IMR-90 (cell line): ENCODE data around the gene GIMAP5. TPM values are rescaled to one million over a fixed set of nuclear protein-coding genes. Genes with fewer than 3 reads are reported as not detected.

Experiments used
- ATAC-seq: fragments of 200-7000 bp; cut with Tn5 transposase; 2 replicates; pipeline ENCODE4 v1.9.1; 2020; ENCODE audit warnings: low read depth, mild to moderate bottlenecking, moderate library complexity
- BruUV-seq: library from RNA; stranded (reverse); fragments of 400-500 nt; replicated peaks from 2 replicates; lab custom pipeline; 2021; lab: Mats Ljungman, UMichigan
- CTCF ChIA-PET: fragments of 300-600 bp; formaldehyde crosslinking; extraction: SDS; loops from one replicate; lab custom pipeline; 2021; ENCODE audit warnings: antibody characterized with exemption; lab: Yijun Ruan, JAX
- POLR2A ChIA-PET: fragments of 300-600 bp; sonication (Branson Sonifier 250); formaldehyde crosslinking; loops from one replicate; lab custom pipeline; 2022; ENCODE audit warnings: antibody characterized with exemption; ENCODE audit not compliant: unreplicated experiment; lab: Charles Lee
- DNase-seq: peaks from one replicate; pipeline ENCODE4 v3.0.0; 2013
- H2AFZ ChIP-seq: replicated peaks from 2 replicates; pipeline ENCODE3; 2013; ENCODE audit warnings: low read length, mild to moderate bottlenecking; ENCODE audit not compliant: poor library complexity
- H2AK5ac ChIP-seq: 2 replicates; pipeline ENCODE4 v1.6.1; 2013; ENCODE audit warnings: low read depth, low read length, inconsistent platforms
- H2AK9ac ChIP-seq: replicated peaks from 2 replicates; pipeline ENCODE3; 2013; ENCODE audit warnings: mild to moderate bottlenecking, low read depth, low read length, moderate library complexity; ENCODE audit not compliant: poor library complexity
- H2BK120ac ChIP-seq: 2 replicates; pipeline ENCODE4 v1.6.1; 2013; ENCODE audit warnings: low read depth, low read length, inconsistent platforms
- H2BK15ac ChIP-seq: 3 replicates; pipeline ENCODE4 v1.6.1; 2013; ENCODE audit warnings: low read depth, low read length, inconsistent platforms
- H2BK20ac ChIP-seq: 2 replicates; pipeline ENCODE4 v1.6.1; 2013; ENCODE audit warnings: low read depth, mild to moderate bottlenecking, inconsistent platforms, low read length, moderate library complexity
- H2BK5ac ChIP-seq: 2 replicates; pipeline ENCODE4 v1.6.1; 2013; ENCODE audit warnings: mild to moderate bottlenecking, low read depth, low read length, inconsistent platforms; ENCODE audit not compliant: poor library complexity, severe bottlenecking
- H3K14ac ChIP-seq: replicated peaks from 2 replicates; pipeline ENCODE4 v1.6.1; 2013; ENCODE audit warnings: low read depth, low read length, inconsistent platforms
- H3K18ac ChIP-seq: 2 replicates; pipeline ENCODE4 v1.6.1; 2013; ENCODE audit warnings: low read depth, low read length, control low read depth
- H3K23ac ChIP-seq: 2 replicates; pipeline ENCODE4 v1.6.1; 2013; ENCODE audit warnings: low read depth, low read length, inconsistent platforms
- H3K27ac ChIP-seq: 2 replicates; pipeline ENCODE4 v1.5.1; 2013; ENCODE audit warnings: mild to moderate bottlenecking, control low read depth, low read length; ENCODE audit not compliant: insufficient read depth
- H3K27me3 ChIP-seq: 2 replicates; pipeline ENCODE4 v1.6.1; 2013; ENCODE audit warnings: low read length; ENCODE audit not compliant: control insufficient read depth, insufficient read depth
- H3K36me3 ChIP-seq: 2 replicates; pipeline ENCODE4 v1.6.1; 2013; ENCODE audit warnings: low read length, mixed read lengths; ENCODE audit not compliant: control insufficient read depth, insufficient read depth
- H3K4ac ChIP-seq: 2 replicates; pipeline ENCODE4 v1.6.1; 2013; ENCODE audit warnings: low read depth, low read length, inconsistent platforms
- H3K4me1 ChIP-seq: 2 replicates; pipeline ENCODE4 v1.6.1; 2013; ENCODE audit warnings: low read length, mixed read lengths; ENCODE audit not compliant: control insufficient read depth, insufficient read depth
- H3K4me2 ChIP-seq: 2 replicates; pipeline ENCODE4 v1.6.1; 2013; ENCODE audit warnings: low read depth, mild to moderate bottlenecking, control low read depth, low read length, moderate library complexity
- H3K4me3 ChIP-seq: 2 replicates; pipeline ENCODE4 v1.5.1; 2013; ENCODE audit warnings: low read depth, mild to moderate bottlenecking, control low read depth, low read length, moderate library complexity; ENCODE audit not compliant: insufficient read depth
- H3K56ac ChIP-seq: 2 replicates; pipeline ENCODE4 v1.6.1; 2013; ENCODE audit warnings: low read length, inconsistent platforms; ENCODE audit not compliant: insufficient read depth; ENCODE audit errors: extremely low read depth
- H3K79me1 ChIP-seq, 2 experiments: 2 replicates each; pipeline ENCODE4 v1.6.1; 2013; ENCODE audit warnings: low read length in 2 of 2, inconsistent platforms in 1 of 2, low read depth in 1 of 2
- H3K9ac ChIP-seq: 2 replicates; pipeline ENCODE4 v1.6.1; 2013; ENCODE audit warnings: low read depth, low read length, control low read depth
- H3K9me1 ChIP-seq: 2 replicates; pipeline ENCODE4 v1.6.1; 2013; ENCODE audit warnings: low read length, inconsistent platforms; ENCODE audit not compliant: insufficient read depth
- H3K9me3 ChIP-seq: 2 replicates; pipeline ENCODE4 v1.6.1; 2013; ENCODE audit warnings: low read length; ENCODE audit not compliant: control insufficient read depth, insufficient read depth
- H4K20me1 ChIP-seq: 2 replicates; pipeline ENCODE4 v1.6.1; 2013; ENCODE audit warnings: low read length, inconsistent platforms; ENCODE audit not compliant: insufficient read depth
- H4K5ac ChIP-seq: 2 replicates; pipeline ENCODE4 v1.6.1; 2013; ENCODE audit warnings: mild to moderate bottlenecking, low read depth, low read length, control low read depth
- H4K8ac ChIP-seq, 2 experiments: 2 replicates each; pipeline ENCODE4 v1.6.1; 2013; ENCODE audit warnings: low read depth in 2 of 2, low read length in 2 of 2, control low read depth in 1 of 2, inconsistent platforms in 1 of 2
- H4K91ac ChIP-seq: 2 replicates; pipeline ENCODE4 v1.6.1; 2013; ENCODE audit warnings: low read depth, low read length, inconsistent platforms; ENCODE audit not compliant: insufficient read depth
- CEBPB ChIP-seq: IDR thresholded peaks from 2 replicates; pipeline ENCODE4 v1.6.1; 2012; ENCODE audit warnings: low read depth, low read length, improper control_type of control experiment
- MXI1 ChIP-seq: IDR thresholded peaks from 2 replicates; pipeline ENCODE4 v1.6.1; 2012; ENCODE audit warnings: low read depth, mild to moderate bottlenecking, low read length, moderate library complexity, borderline replicate concordance
- POLR2A ChIP-seq: IDR thresholded peaks from 2 replicates; pipeline ENCODE4 v1.6.1; 2012; ENCODE audit warnings: mild to moderate bottlenecking, low read depth, low read length
- RAD21 ChIP-seq: IDR thresholded peaks from 2 replicates; pipeline ENCODE4 v1.6.1; 2012; ENCODE audit warnings: low read length, improper control_type of control experiment
- WGBS, 2 experiments: methylation state at CpG; one replicate each; pipeline versions ENCODE4 v1.1.5 to v1.1.7; 2013; ENCODE audit warnings: missing lambda C conversion rate in 2 of 2; ENCODE audit not compliant: insufficient read length in 1 of 2; ENCODE audit errors: extremely low coverage in 2 of 2; 5-methylcytosine and 5-hydroxymethylcytosine counted together
- dilution Hi-C: fragments of 300-500 bp; cut with HindIII; formaldehyde crosslinking; loops from one replicate; pipeline ENCODE4 v1.14.3; 2018; ENCODE audit warnings: low sequenced_read_pairs; ENCODE audit not compliant: unreplicated experiment
- in situ Hi-C: fragments of 300-500 bp; cut with MboI; formaldehyde crosslinking; loops from 3 replicates; pipeline ENCODE4 v1.14.3; 2019; ENCODE audit warnings: low sequenced_read_pairs, inconsistent platforms, mixed read lengths
- intact Hi-C: fragments of 100-400 bp; cut with micrococcal nuclease; formaldehyde crosslinking; loops from 2 replicates; pipeline ENCODE4 v1.10.0; 2022
- polyA plus RNA-seq, 3 experiments: library from polyadenylated mRNA; depleted of rRNA; stranded (reverse); fragments of >200 nt; gene quantifications; 2 replicates each; pipeline ENCODE4 v1.2.3, GENCODE V29; 2012; ENCODE audit warnings: low replicate concordance in 1 of 3
- total RNA-seq: library from RNA; depleted of rRNA; stranded (reverse); fragments of >200 nt; gene quantifications from 2 replicates; pipeline ENCODE4 v1.2.3, GENCODE V29; 2012
- TF ChIP-seq, protein P1 (sequence below): fragments of 150-350 bp; IDR thresholded peaks from 2 replicates; pipeline ENCODE4 v1.6.1; 2017; ENCODE audit warnings: mild to moderate bottlenecking, antibody characterized with exemption, low read length, low read depth

GIMAP5 gene
- total and polyA plus RNA-seq, 2 of the 4 experiments (the other 2 are of a cell fraction): not detected

DNA sequence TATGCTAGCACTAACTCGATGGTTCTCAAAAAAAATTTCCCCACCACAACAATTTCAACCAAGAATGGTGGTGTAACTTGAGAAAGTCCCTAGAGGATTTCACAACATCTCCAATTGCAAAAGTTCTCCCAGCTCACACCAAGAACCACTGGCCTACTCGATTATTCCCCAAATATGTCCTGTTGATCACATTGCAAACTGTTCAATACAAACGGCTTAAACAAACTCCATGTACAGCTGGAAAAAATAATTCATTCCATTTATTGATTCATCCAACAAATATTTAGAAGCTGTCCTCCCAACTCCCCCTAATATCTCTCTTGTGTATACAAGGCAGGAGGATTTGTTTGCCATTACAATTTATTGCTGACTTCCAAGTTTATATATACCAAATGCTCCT lies 43.9 kb downstream of the GIMAP5 start:
- dilution Hi-C loops: no loop called here
- Histone ChIP-seq H4K20me1 (no peaks in the 10 kb centered on the region), H3K27ac (peak overlapping the region; percentile 100; the same call in 1 of the 2 replicates), H3K4me3 (no peak overlapping the region), H4K91ac (no peak overlapping the region), H2BK5ac (peak overlapping the region; percentile 84), H3K18ac (no peak overlapping the region), H3K4ac (no peak overlapping the region), H3K56ac (peak overlapping the region; percentile 86; the same call in 1 of the 2 replicates), H3K4me2 (no peak overlapping the region), H3K14ac (no peak overlapping the region), H2AK9ac (no peak overlapping the region), H3K79me1 (no peaks in the 10 kb centered on the region), H3K36me3 (peaks cover 1% of the 10 kb centered on the region; the same call in 1 of the 2 replicates), H2BK20ac (no peak overlapping the region), H2AFZ (no peak overlapping the region), H2BK15ac (no peak overlapping the region; the same call in 2 of the 3 replicates), H4K5ac (no peak overlapping the region), H4K8ac (peak overlapping the region in 1 of 2 experiments; percentile 90; a peak in 1 of 4 replicates), H3K27me3 (no peaks in the 10 kb centered on the region), H3K9me1 (peaks cover 9% of the 10 kb centered on the region; the same call in 1 of the 2 replicates), H2BK120ac (peak overlapping the region; percentile 100; the same call in 1 of the 2 replicates), H3K4me1 (peaks cover 26% of the 10 kb centered on the region), H2AK5ac (no peak overlapping the region), H3K23ac (no peak overlapping the region), H3K9me3 (no peaks in the 10 kb centered on the region), H3K9ac (no peak overlapping the region)
- TF ChIP-seq POLR2A: no peak
- TF ChIP-seq MXI1: no peak
- peak; percentile 84 for TF ChIP-seq CEBPB
- TF ChIP-seq RAD21: no peak
- TF ChIP-seq, protein P1, sequence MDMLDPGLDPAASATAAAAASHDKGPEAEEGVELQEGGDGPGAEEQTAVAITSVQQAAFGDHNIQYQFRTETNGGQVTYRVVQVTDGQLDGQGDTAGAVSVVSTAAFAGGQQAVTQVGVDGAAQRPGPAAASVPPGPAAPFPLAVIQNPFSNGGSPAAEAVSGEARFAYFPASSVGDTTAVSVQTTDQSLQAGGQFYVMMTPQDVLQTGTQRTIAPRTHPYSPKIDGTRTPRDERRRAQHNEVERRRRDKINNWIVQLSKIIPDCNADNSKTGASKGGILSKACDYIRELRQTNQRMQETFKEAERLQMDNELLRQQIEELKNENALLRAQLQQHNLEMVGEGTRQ: no peak
- 0% methylated on average over 1 of the region's 3 CpGs; no CpG with 5 or more reads in 1 of the 2 experiments for WGBS, 2 experiments
- BruUV-seq: no TSS peak
- DNase-seq (peak; percentile 81), ATAC-seq (peak; percentile 73)
- in situ Hi-C loops: loop anchor here (25.0 kb wide), 1 partner anchor 331 kb away; no protein-coding TSS in a partner anchor
- POLR2A ChIA-PET: no interaction called here
- CTCF ChIA-PET: interaction anchor here (0.6 to 1.6 kb wide), 4 partner anchors 22 to 460 kb away, joined by 3 read pairs; no protein-coding TSS in a partner anchor
- intact Hi-C loops: no loop called here
